Left ventricle myocardium inferior (tissue), 1 donor: ENCODE measurements around the gene CPNE4. TPM values are rescaled to one million over a fixed set of nuclear protein-coding genes. Genes with fewer than 3 reads are reported as not detected.

Experiments used
- DNase-seq: peaks from one replicate; pipeline ENCODE4 v3.0.0-alpha.2; 2020
- H3K27ac ChIP-seq: fragments of 200-600 bp; replicated peaks from 2 replicates; pipeline ENCODE4 v1.8.0; 2021
- H3K27me3 ChIP-seq: fragments of 200-600 bp; 2 replicates; pipeline ENCODE4 v1.8.0; 2021; ENCODE audit warnings: low read depth
- H3K36me3 ChIP-seq: fragments of 200-600 bp; 2 replicates; pipeline ENCODE4 v1.8.0; 2021
- H3K4me1 ChIP-seq: fragments of 200-600 bp; 2 replicates; pipeline ENCODE4 v1.8.0; 2021
- H3K4me3 ChIP-seq: fragments of 200-600 bp; 2 replicates; pipeline ENCODE4 v1.8.0; 2021; ENCODE audit warnings: mild to moderate bottlenecking, moderate library complexity
- H3K9me3 ChIP-seq: fragments of 200-600 bp; replicated peaks from 2 replicates; pipeline ENCODE4 v1.8.0; 2021
- intact Hi-C: fragments of 100-400 bp; cut with micrococcal nuclease; formaldehyde crosslinking; loops from one replicate; pipeline ENCODE4 v1.11.0; 2022
- total RNA-seq: library from RNA; stranded (reverse); fragmentation: NEBNext Ultra II Directional; extraction: Animal tissue kit (Norgen Biotek cat#: 25700); gene quantifications from one replicate; pipeline ENCODE4 v1.2.1, GENCODE V29; 2021
- TF ChIP-seq, protein P1 (sequence below): fragments of 200-600 bp; IDR thresholded peaks from 2 replicates; pipeline ENCODE4 v1.8.0; 2021; ENCODE audit warnings: antibody characterized with exemption, mild to moderate bottlenecking, borderline replicate concordance
- donor health status: DM: no; HTN: yes; CAD: no; lungs with severe emphysema.

The CPNE4 gene
- total RNA-seq, 1 donor from 2014 or later: 17.9 TPM

DNA sequence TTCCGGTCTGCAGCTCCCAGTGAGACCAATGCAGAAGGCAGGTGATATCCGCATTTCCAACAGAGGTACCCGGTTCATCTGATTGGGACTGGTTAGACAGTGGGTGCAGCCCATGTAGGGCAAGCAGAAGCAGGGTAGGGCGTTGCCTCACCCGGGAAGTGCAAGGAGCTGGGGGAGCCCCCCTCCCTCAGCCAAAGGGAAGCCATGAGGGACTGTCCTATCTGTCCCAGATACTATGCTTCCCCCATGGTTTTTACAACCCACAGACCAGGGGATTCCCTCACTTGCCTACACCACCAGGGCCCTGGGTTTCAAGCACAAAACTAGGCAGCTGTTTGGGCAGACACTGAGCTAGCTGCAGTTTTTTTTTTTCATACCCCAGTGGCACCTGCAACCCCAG lies 71.8 kb downstream of the CPNE4 start:
- no peak for DNase-seq
- intact Hi-C loops: no loop called here
- Histone ChIP-seq H3K36me3 (no peaks in the 10 kb centered on the region), H3K4me3 (no peak overlapping the region), H3K27ac (no peak overlapping the region), H3K9me3 (peaks cover 11% of the 10 kb centered on the region), H3K27me3 (peaks cover 5% of the 10 kb centered on the region), H3K4me1 (no peaks in the 10 kb centered on the region)
- TF ChIP-seq, protein P1, sequence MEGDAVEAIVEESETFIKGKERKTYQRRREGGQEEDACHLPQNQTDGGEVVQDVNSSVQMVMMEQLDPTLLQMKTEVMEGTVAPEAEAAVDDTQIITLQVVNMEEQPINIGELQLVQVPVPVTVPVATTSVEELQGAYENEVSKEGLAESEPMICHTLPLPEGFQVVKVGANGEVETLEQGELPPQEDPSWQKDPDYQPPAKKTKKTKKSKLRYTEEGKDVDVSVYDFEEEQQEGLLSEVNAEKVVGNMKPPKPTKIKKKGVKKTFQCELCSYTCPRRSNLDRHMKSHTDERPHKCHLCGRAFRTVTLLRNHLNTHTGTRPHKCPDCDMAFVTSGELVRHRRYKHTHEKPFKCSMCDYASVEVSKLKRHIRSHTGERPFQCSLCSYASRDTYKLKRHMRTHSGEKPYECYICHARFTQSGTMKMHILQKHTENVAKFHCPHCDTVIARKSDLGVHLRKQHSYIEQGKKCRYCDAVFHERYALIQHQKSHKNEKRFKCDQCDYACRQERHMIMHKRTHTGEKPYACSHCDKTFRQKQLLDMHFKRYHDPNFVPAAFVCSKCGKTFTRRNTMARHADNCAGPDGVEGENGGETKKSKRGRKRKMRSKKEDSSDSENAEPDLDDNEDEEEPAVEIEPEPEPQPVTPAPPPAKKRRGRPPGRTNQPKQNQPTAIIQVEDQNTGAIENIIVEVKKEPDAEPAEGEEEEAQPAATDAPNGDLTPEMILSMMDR: no peak

DNA sequence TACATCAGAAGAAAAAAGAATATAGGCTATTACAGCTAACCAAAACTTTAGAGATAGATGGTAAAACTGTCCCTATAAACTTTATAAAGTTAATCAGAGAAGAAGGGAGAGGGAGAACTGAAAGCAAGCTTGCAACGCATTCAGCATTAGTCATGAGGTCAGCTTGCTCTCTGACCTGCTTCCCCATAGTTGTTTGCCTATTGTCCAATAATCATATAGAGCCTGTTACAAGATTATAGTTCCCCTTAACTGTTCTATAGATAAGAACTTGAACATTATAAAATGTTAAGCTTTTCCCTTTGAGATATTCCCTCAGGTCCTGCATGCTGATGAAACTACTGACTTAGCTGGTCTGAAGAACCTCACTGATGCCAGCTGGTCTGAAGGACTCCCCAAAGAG lies 74.5 kb downstream of the CPNE4 start:
- peaks cover 3% of the 10 kb centered on the region for H3K9me3 ChIP-seq
- no peak overlapping the region for H3K27ac ChIP-seq
- no peaks in the 10 kb centered on the region for H3K4me1 ChIP-seq
- DNase-seq: no peak
- H3K27me3 ChIP-seq: peaks cover 25% of the 10 kb centered on the region
- no peak overlapping the region for H3K4me3 ChIP-seq
- intact Hi-C loops: no loop called here
- no peaks in the 10 kb centered on the region for H3K36me3 ChIP-seq
- TF ChIP-seq, protein P1: no peak

DNA sequence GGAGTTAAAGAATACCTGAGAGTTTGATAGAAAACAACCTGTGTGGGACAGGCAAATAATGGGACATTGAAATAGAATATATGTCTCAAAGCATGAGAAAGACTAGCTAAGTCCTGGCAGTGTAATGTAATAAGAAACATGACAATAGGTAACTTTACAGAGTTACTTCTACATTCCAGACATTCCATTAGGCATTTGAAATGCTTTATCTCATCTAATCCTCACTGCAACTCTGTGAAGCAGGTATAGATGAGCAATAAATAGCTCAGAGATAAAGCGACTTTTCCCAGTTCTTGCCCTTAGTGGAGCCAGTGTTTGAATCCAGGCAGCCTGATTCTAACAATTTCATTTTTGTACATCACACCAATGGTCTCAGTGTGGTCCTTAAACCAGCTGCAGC lies 76.8 kb downstream of the CPNE4 start:
- Histone ChIP-seq H3K27me3 (peaks cover 25% of the 10 kb centered on the region), H3K4me1 (no peaks in the 10 kb centered on the region), H3K36me3 (no peaks in the 10 kb centered on the region), H3K4me3 (no peak overlapping the region), H3K27ac (no peak overlapping the region), H3K9me3 (peaks cover 6% of the 10 kb centered on the region)
- no peak for DNase-seq
- intact Hi-C loops: no loop called here
- TF ChIP-seq, protein P1: no peak

GRCh38 chr3:131957511-131957910 lies 77.3 kb downstream of the CPNE4 start:
- no peaks in the 10 kb centered on the region for H3K4me1 ChIP-seq
- no peak overlapping the region for H3K4me3 ChIP-seq
- H3K27ac ChIP-seq: no peak overlapping the region
- TF ChIP-seq, protein P1: no peak
- H3K27me3 ChIP-seq: peaks cover 25% of the 10 kb centered on the region
- DNase-seq: no peak
- peaks cover 6% of the 10 kb centered on the region for H3K9me3 ChIP-seq
- no peaks in the 10 kb centered on the region for H3K36me3 ChIP-seq
- intact Hi-C loops: no loop called here

- Histone ChIP-seq H3K27ac (no peak overlapping the region), H3K9me3 (no peaks in the 10 kb centered on the region), H3K4me1 (no peaks in the 10 kb centered on the region), H3K27me3 (no peaks in the 10 kb centered on the region), H3K4me3 (no peak overlapping the region), H3K36me3 (no peaks in the 10 kb centered on the region)
- TF ChIP-seq, protein P1: no peak
- no peak for DNase-seq
- intact Hi-C loops: no loop called here
Measured at GRCh38 chr3:131948806-131949205, 86.0 kb downstream of the CPNE4 start.

GRCh38 chr3:131944676-131945075 lies 90.1 kb downstream of the CPNE4 start:
- Histone ChIP-seq H3K36me3 (no peaks in the 10 kb centered on the region), H3K27me3 (no peaks in the 10 kb centered on the region), H3K9me3 (no peaks in the 10 kb centered on the region), H3K27ac (no peak overlapping the region), H3K4me3 (no peak overlapping the region), H3K4me1 (no peaks in the 10 kb centered on the region)
- intact Hi-C loops: no loop called here
- TF ChIP-seq, protein P1: no peak
- no peak for DNase-seq
